Glomerular endothelial cell (primary cell): Measurements from ENCODE around the gene ACAP2. TPM values are rescaled to one million over a fixed set of nuclear protein-coding genes. Genes with fewer than 3 reads are reported as not detected.
"Not testable (repeated sequence)": the region's sequence is repeated elsewhere in the genome, so short reads cannot be mapped to it uniquely, and the experiment has no call there.

ENCODE experiments used
- DNase-seq: peaks from one replicate; pipeline ENCODE4 v3.0.0-alpha.2; 2011; ENCODE audit warnings: low read depth, low spot score; ENCODE audit errors: extremely low read depth
- total RNA-seq: library from RNA; depleted of rRNA; stranded (reverse); fragments of >200 nt; gene quantifications from 2 replicates; pipeline ENCODE4 v1.2.3, GENCODE V29; 2015

The ACAP2 gene
- total RNA-seq, 1 donor from 2014 or later = 39.8 TPM

DNA sequence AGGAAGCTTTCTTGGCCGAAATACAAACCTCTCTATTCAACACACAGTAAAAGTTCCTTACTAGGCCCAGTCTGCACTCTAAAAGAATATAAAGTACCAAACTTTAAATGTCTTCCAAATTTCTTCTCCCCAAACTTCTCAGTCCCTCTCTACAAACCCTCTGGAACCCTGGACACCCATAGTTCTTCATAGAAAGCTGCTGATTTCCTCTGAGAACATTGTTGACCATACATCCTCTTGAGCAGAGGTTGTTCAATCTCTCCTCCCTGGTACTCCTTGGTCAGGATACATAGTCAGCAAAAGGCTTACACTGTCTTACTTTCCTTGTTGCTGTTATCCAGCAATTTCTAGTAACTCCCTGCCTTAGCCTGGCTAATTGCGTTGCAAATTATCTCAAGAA lies 3.1 kb upstream of the ACAP2 start:
- no peak for DNase-seq

DNA sequence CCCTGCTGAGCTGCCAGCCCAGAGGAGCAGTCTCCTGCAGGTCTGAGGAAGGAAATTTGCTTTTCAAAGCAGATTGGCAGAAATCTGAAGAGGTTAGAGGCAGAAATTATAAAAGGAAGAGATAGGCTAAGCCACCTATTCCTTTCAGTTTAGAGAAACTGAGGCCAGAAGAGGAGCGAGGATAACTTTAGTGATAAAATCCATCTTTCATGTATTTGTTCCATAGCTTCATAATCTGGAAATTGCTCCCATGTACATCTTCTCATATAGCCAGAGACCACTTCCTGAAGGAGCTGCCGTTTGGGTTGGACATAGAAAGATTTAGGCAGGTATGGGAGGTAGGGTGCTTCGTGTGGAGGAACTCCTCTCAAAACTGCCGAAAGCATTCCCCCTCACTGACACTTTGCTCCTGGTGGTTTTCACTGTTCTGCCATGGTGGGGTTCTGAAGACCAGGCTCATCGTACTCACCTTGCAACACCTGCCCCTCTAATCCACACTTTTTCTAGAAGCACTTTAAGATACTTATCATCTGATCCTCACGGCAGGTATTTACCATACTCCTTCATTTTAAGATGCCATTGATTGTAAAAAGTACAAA lies 670 bp upstream of the ACAP2 start:
- DNase-seq = no peak

DNA sequence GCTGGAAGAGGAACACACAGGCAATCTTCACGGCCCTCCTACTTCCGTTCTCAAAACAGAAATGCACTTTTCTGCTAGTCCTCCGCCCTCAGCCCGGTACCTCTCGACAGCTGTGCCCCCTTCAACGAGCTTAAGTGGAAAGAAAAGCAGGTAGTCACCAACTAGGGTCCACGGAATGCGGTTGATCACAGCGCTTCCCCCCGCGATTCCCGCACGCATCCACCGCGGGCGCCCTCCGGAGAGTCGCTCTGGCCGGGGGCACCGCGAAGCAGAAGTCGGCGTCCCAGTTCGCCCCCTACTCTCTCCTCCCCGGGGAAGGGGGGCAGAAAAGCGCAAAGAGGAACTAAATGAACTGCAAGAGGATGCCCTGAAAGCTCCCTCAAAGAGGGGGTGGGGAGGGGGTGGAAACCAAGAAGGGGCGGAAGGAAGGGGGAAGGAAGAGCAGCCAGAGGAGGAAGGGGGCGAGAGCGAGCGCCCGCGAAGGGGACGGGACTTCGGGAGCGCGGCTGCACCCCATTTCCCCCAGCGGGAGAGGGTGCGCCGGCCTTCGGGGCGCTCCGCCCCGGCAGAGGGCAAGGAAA lies 738 bp downstream of the ACAP2 start:
- DNase-seq = no peak

DNA sequence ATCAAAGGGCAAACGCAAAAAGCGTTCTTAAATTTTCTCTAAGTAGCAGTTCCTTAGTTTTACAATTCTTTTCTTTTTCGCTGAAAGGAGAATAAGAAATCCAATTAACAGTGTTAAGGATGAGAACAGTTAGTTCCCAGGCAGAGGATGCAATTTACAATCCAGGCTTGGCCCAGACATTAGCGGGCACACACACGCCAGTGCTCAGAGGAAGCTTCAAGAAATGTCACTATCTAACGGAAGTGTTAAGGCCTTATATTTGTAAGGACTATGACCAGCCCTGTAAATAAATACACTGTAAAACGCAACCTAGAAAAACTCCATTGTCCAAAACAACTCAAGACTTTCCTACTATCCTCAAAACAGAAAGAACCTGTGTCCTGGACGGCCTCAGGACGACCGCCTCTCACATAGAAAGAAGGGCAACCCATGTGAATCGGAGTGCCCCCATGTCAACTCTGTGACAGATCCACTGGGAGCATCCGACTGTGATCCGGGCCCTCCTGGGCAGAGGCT lies 1.3 kb downstream of the ACAP2 start:
- no peak for DNase-seq

DNA sequence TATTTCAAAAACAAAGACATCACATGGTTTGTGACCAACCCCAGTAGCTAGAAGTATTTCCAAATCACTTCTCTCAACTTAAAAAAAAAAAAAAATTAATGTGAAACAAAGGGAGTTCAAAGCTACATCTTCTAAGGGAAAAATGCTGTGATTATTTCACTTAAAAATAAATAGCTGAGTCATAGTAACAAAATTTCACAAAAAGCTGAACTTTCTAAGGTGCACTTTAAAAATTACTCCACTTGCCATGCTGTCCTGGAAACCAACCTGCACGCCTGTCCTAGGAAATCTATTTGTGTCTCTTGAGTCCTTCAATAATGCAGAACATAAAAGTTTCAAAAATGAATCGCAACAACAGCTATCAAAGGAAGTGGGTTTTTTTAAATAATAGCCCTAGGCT lies 1.8 kb downstream of the ACAP2 start:
- DNase-seq = no peak

DNA sequence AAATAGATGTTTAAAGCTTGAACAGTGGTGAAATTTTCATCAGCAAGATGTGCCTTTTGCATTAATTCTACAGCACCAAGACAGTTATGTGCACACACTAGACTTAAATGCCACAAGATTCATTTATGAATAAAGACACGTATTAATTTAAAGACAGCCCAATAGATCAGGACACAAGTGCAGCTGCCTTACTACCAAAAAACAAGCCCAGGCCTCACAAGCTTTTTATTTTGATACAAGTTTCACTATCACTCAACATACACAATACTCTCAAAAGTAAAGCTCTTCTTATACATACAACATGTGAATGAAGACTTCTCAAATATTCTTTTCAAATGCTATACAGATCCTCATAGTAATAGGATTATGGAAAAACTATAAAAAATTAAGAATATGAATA lies 2.4 kb downstream of the ACAP2 start:
- no peak for DNase-seq

DNA sequence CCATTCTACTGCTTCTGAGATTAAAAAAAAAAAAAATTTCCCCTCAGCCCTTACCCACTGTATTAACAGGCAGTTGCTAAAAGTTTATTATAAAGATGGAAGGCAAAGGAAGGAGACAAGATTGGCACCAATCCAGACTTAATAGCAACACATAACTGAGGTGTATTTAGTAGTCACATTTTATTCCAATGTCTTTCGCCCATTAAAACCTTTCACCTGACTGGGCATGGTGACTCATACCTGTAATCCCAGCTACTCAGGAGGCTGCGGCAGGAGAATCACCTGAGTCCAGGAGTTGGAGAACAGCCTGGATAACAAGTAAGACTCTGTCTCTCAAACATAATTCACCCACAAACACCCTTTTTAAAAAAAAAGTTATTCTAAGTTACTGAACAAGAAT lies 4.4 kb downstream of the ACAP2 start:
- no peak for DNase-seq

DNA sequence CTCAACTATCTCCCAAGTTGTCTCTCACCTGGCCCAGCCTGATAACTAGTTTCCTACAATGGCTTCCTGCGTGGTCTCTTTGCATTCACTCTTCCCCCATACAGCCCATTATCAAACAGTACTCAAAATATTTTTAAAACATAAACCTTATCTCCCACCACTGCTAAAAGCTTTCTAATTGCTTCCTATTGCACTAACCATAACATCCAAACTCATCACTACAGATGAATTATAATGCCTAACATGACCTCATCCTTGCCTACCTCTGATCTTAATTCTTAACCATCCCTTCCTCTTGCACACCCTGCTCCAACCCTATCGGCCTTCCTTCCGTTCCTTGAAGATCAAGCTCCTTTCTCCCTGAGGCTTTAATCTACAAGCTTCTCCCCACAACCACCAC lies 17.0 kb downstream of the ACAP2 start:
- DNase-seq = no peak

DNA sequence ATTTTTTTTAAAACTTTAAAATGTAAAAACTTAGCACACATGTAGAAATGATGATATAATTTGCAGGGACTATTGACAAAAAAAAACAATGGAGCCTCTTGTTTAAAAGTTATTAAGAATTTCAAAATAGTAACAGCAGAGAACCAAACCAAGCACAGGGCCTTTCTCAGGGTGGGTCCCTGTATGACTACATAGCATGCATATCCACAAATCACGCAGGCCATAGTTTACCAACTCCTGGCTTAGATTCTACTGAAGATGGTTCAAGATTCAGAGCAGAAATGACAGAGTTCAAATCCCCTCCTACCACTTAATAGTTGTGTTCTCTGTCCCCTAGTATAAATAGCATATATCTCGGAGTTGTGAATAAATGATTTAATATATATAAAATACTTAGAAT lies 19.0 kb downstream of the ACAP2 start:
- no peak for DNase-seq

DNA sequence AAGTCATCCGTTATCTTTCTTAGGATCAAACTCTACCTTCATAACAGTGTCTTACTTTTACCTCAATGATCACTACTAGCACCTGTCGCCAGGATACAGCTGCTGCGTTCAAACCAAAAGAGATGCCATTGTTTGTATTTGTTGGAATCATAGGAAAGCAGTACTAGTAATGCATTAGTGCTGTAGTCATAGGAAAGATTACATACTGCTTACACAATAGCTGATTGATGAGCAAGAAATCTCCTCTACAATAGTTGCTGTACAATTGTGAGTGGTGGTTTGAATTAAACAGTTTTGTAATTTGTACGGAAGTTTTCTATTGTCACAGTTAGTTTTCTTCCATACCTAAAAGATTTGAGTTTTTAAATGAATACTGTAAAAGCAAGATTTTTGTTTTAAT lies 21.4 kb downstream of the ACAP2 start:
- DNase-seq = no peak

DNA sequence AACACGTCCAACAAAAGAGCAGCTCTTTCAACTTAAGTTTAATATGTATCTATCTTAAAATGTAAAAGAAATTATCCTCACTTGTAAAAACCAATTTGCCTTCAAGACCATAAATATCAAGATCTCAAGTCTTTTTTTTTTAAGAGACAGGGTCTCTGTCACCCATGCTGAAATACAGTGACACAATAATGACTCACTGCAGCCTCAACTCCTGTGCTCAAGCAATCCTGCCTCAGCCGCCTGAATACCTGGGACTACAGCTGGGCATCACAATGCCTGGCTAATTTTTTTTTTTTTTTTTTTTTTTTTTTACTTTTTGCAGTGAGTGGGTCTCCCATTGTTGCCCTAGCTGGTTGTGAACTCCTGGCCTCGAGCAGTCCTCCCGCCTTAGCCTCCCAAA lies 26.0 kb downstream of the ACAP2 start:
- DNase-seq = no peak

DNA sequence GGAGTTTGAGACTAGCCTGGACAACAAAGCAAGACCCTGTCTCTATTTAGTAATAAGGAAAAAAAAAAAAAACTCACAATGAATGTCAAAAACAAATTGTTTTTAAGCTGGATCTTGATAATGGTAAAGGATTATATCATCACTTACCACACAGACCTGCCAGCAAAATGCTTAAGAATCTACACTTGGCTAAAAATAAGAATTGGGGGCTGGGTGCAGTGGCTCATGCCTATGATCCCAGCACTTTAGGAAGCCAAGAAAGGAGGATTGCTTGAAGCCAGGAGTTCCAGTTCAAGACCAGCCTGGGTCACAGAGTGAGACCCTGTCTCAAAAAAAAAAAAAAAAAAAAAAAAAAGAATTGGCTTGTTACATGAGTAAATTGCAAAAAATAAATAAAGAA lies 31.0 kb downstream of the ACAP2 start:
- no peak for DNase-seq

DNA sequence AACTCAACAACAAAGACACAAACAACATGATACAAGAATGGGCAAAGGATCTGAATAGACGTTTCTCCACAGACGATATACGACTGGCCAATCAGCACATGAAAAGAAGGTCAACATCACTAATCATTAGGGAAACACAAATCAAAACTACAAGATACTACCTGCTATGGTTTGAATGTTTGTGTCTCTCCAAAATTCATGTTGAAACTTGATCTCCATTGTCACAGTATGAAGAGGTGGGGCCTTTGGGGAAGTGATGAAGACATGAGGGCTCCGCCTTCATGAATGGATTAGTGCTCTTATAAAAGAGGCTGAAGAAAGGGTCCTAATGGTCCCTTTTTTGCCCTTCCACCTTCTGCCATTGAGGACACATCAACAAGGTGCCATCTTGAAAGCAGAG lies 32.3 kb downstream of the ACAP2 start:
- DNase-seq = no peak

DNA sequence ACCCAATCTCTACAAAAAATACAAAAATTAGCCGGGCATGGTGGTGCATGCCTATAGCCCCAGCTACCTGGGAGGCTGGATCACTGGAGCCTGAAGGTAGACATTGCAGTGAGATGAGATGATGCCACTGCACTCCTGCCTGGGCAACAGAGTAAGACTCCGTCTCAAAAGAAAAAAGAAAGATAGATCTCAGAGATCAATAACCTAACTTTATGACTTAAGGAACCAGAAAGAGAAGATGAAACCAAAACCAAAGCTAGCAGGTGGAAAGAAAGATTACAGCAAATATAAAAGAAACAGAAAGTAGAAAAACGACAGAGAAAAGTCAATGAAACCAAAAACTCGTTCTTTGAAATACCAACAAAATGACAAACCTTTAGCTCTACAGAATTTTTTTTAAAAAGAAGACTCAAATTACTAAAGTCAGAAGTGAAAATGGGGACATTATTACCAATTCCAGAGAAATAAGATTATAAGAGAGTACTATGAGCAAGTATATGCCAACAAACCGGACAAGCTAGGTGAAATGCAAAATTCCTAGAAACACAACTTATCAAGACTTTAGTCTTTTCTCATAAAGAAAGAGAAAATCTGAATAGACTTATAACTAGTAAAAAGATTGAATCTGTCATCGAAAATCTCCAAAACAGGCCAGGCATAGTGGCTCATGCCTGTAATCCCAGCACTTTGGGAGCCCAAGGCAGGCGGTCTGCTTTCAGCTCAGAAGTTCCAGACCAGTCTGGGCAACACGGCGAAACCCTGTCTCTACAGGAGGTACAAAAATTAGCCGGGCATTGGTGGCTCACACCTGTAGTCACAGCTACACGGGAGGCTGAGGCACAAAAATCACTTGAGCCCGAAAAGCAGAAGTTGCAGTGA lies 35.0 kb downstream of the ACAP2 start:
- DNase-seq = no peak

DNA sequence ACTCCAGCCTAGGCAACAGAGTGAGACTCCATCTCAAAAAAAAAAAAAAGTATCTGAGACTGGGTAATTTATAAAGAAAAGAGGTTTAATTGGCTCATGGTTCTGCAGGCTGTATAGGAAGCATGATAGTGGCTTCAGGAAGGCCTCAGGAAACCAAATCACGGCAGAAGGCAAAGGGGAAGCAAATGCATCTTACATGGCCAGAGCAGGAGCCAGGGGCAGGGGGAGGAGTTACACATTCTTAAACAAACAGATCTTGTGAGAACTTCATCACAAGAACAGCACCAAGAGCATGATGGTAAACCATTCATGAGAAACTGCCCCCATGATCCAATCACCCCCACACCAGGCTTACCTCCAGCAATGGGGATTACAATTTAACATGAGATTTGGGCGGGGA lies 37.2 kb downstream of the ACAP2 start:
- peak; percentile 29 for DNase-seq

DNA sequence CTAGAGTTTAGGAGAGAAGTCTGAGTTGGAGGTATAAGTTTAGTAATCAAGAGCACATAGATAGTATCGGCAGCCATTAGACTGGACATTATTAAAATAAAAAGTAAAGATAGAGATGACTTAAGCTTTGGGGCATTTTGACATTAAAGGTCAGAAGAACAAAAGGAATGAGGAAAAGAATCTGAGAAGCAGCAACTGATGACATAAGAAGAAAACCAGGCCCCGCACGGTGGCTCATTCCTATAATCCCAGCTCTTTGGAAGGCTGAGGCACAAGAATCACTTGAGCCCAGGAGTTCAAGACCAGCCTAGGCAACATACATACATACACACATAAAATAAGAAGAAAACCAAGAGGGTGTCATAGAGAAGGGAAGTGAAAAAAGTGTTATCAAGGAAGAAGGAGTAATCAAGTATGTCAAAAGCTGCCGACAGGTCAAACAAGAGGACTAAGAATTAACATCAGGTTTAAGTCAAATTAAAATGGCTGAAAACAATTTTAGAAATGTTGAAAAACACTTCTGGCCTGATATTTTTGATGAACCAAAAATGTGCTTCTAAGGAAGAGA lies 38.9 kb downstream of the ACAP2 start:
- DNase-seq = no peak

DNA sequence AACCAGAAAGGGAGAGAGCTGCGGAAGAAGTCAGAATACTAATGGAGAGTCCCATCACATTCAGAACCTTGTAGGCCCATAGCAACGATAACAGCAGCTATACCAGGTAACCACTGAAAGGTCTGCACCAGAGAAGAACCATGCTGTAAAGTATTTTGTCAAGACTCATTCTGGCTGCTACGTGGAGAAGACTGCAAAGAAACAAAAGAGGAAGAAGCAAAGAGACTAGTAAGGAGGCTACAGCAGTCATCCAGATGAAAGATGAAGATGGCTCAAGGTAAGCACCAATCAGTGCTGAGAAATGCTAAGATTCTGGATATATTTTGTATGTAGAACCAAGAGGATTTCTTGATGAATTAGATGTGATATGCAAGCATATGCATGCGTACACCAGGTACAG lies 39.6 kb downstream of the ACAP2 start:
- DNase-seq = no peak

DNA sequence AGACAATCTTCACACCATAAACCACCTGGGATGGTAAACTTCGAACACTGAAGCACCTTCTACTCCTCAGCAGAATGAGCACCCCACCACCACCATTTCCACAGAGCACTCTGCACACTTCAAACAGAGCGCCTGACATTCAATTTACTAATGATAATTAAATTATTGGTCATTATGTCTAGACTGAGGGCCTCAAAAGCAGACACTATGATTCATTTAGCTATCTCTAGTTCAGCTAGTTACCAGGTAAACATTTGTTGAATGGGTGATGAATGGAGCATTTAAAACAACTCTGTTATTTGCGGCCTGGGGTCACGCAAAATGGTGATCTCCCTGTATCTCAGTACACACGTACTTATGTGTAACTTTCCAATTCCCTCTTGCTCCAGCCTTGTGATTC lies 40.9 kb downstream of the ACAP2 start:
- DNase-seq = no peak

DNA sequence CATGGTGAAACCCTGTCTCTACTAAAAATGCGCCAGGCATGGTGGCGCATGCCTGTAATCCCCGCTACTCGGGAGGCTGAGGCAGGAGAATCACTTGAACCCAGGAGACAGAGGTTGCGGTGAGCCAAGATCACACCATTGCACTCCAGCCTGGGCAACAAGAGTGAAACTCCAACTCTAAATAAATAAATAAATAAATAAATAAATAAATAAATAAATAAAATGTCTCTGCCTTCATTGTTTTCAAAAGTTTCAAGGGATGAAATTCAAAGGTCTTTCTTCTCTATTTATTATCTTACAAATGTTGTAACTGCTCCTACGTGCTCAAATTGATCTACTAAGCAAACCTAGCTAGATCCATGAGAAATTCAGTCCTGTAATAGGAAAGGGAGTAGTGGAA lies 44.4 kb downstream of the ACAP2 start:
- not testable (repeated sequence) for DNase-seq

DNA sequence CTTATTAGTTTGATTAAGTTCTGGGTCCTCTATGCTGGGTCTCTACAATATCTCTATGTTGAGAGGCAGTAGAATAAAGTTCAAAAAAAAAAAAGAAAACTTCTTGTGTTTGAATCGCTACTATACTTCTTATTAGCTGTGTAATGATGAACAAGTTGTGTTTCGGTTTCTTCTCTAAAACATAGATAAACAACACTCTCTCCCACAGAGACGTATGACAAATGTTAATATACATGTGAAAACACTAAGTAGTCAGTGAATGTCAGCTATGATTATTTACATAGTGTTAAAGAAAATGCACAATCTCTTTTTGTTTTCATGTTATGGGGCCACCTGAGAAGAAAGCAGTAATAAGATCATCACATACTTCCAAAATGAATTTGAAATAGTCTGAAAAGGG lies 45.3 kb downstream of the ACAP2 start:
- no peak for DNase-seq

DNA sequence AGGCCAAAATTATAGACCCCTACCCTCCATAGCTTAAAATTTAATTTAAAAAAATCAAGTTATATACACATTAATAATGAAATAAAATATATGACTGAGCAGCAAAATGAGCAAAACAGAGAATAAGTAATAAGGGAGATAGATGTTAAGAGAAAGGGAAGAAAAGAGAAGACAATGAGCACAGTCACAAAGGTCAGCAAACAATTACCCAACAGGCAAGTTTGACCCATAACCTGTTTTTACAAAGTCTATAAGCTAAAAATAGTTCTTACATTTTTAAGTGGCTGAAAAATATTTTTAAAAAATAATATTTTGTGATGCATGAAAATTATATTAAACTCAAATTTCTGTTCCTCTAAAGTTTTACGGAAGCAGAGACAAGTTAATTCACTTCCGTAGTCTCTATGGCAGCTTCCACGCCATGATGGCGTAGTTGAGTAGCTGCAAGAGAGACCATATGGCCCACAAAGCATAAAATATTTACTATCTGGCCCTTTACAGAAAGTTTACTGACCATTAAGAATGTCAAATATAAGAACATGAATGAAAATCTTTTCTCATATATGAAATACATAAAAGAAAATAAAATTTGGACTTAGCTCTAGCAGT lies 47.5 kb downstream of the ACAP2 start:
- DNase-seq = no peak
